HFF-Myc (cell line): ENCODE data around the gene MIA2.

Experiments
- DNase-seq: peaks from one replicate; pipeline ENCODE4 v3.0.0-alpha.2; 2011; ENCODE audit warnings: low read depth; ENCODE audit errors: extremely low read depth
- H3K4me3 ChIP-seq: replicated peaks from 2 replicates; pipeline ENCODE4 v1.5.1; 2011; ENCODE audit warnings: low read depth, mild to moderate bottlenecking, control low read depth, low read length
- CTCF ChIP-seq: IDR thresholded peaks from 2 replicates; pipeline ENCODE4 v1.5.1; 2012; ENCODE audit warnings: mild to moderate bottlenecking, low read depth, low read length, control low read depth; ENCODE audit errors: missing control alignments

MIA2 gene

GRCh38 chr14:39435241-39435640, 201.5 kb downstream of the MIA2 start:
- DNase-seq: no peak
- TF ChIP-seq CTCF: no peak
- H3K4me3 ChIP-seq: no peak overlapping the region
